DND-41 (cell line): Measurements from ENCODE around the gene PSMC3.
A peak's percentile ranks its signal among the peaks of the same experiment; 100 is the strongest.

Source experiments
- ATAC-seq: fragments of 200-7000 bp; cut with Tn5 transposase; 3 replicates; pipeline ENCODE4 v1.9.1; 2021; ENCODE audit warnings: low read depth; ENCODE audit not compliant: insufficient read depth
- DNase-seq: peaks from one replicate; pipeline ENCODE4 v3.0.0-alpha.2; 2020
- H2AFZ ChIP-seq: 2 replicates; pipeline ENCODE4 v1.6.0; 2012; ENCODE audit warnings: low read depth, low read length
- H3K27ac ChIP-seq: 2 replicates; pipeline ENCODE4 v1.5.1; 2012; ENCODE audit warnings: low read length, inconsistent platforms
- H3K27me3 ChIP-seq: fragments of 200-600 bp; sonication (generic); 2 replicates; pipeline ENCODE4 v1.6.0; 2012; ENCODE audit warnings: low read length, mild to moderate bottlenecking, inconsistent platforms; ENCODE audit not compliant: insufficient read depth, poor library complexity
- H3K36me3 ChIP-seq: 2 replicates; pipeline ENCODE4 v1.5.1; 2012; ENCODE audit warnings: low read length, inconsistent platforms; ENCODE audit not compliant: insufficient read depth
- H3K4me1 ChIP-seq: 2 replicates; pipeline ENCODE4 v1.5.1; 2012; ENCODE audit warnings: mild to moderate bottlenecking, low read length; ENCODE audit not compliant: insufficient read depth
- H3K4me2 ChIP-seq: 2 replicates; pipeline ENCODE4 v1.6.0; 2012; ENCODE audit warnings: mild to moderate bottlenecking, moderate library complexity, low read length, inconsistent platforms; ENCODE audit not compliant: insufficient read depth
- H3K4me3 ChIP-seq, 2 experiments: fragments of 200-600 bp in 1 of 2; shearing (Covaris generic) in 1 of 2; 2 replicates each; pipeline ENCODE4 v1.5.1; 2012 to 2016; ENCODE audit warnings: inconsistent platforms in 2 of 2, low read length in 2 of 2, mild to moderate bottlenecking in 2 of 2, low read depth in 1 of 2, moderate library complexity in 1 of 2
- H3K79me2 ChIP-seq: 2 replicates; pipeline ENCODE4 v1.6.0; 2012; ENCODE audit warnings: low read length, inconsistent platforms; ENCODE audit not compliant: insufficient read depth
- H3K9ac ChIP-seq: 2 replicates; pipeline ENCODE4 v1.6.0; 2012; ENCODE audit warnings: low read depth, mild to moderate bottlenecking, inconsistent platforms, low read length, moderate library complexity
- H3K9me3 ChIP-seq: 2 replicates; pipeline ENCODE4 v1.5.1; 2012; ENCODE audit warnings: low read length, moderate library complexity, mild to moderate bottlenecking, inconsistent platforms; ENCODE audit not compliant: insufficient read depth, severe bottlenecking
- H4K20me1 ChIP-seq: 2 replicates; pipeline ENCODE4 v1.6.0; 2012; ENCODE audit warnings: low read length; ENCODE audit not compliant: insufficient read depth
- CTCF ChIP-seq: IDR thresholded peaks from 2 replicates; pipeline ENCODE4 v1.5.1; 2012; ENCODE audit warnings: borderline replicate concordance, low read length, moderate library complexity, mild to moderate bottlenecking; ENCODE audit not compliant: poor library complexity, severe bottlenecking; ENCODE audit errors: extremely low read depth
- EZH2 ChIP-seq: IDR thresholded peaks from 3 replicates; pipeline ENCODE4 v1.6.1; 2012; ENCODE audit warnings: borderline replicate concordance, low read depth, mild to moderate bottlenecking, moderate library complexity, low read length, inconsistent platforms; ENCODE audit not compliant: severe bottlenecking

PSMC3 gene

DNA sequence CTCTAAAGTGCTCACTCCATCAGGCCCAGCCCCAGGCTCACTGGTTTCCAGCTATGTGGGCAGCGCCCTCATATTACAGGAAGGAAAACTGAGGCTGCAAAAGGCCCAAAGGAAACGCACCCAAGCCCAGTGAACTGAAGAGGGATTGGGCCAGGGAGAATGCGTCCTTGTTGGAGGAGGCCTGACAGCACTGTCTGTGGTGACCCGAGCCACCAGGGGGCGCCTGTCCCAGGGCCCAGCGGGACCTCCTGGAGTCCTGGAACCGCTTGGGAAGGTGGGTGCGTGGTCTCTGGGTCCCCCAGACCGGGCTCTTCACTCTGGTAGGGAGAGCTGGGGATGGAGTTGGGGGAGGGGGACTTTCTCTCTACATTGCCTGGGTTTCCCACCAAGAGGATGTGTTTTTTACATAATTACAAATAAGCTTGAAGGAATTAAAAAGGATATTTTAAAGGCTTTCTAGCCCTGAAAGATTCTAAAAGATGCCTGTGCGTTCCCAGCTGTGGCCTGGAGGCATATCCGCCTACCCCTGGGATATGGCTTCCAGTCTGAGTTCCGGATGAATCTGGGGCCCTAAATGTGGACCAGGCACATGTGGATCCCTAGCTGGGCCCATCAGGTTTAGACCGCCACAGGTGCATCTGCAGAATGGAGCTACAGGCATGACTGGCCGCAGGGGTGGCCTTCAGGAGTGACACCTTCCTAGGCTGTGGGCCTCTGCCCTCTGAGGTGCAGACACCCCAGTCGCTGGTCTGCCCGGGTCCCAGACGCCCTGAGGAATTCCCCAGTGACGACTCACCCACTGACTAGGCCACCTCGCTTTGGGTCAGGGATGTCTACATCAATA lies 52.1 kb downstream of the PSMC3 start:
- TF ChIP-seq CTCF (peak; percentile 96), EZH2 (no peak)
- H3K27me3 ChIP-seq, result no peaks in the 10 kb centered on the region
- H4K20me1 ChIP-seq, result no peaks in the 10 kb centered on the region
- DNase-seq (peak; percentile 79), ATAC-seq (peak; percentile 97)
- no peaks in the 10 kb centered on the region for H3K36me3 ChIP-seq
- no peak overlapping the region for H3K9ac ChIP-seq
- no peaks in the 10 kb centered on the region for H3K79me2 ChIP-seq
- H2AFZ ChIP-seq, result peak overlapping the region; percentile 64
- H3K4me2 ChIP-seq, result no peak overlapping the region
- H3K4me3 ChIP-seq, result no peak overlapping the region
- no peak overlapping the region for H3K27ac ChIP-seq
- no peaks in the 10 kb centered on the region for H3K9me3 ChIP-seq
- H3K4me1 ChIP-seq, result no peaks in the 10 kb centered on the region

DNA sequence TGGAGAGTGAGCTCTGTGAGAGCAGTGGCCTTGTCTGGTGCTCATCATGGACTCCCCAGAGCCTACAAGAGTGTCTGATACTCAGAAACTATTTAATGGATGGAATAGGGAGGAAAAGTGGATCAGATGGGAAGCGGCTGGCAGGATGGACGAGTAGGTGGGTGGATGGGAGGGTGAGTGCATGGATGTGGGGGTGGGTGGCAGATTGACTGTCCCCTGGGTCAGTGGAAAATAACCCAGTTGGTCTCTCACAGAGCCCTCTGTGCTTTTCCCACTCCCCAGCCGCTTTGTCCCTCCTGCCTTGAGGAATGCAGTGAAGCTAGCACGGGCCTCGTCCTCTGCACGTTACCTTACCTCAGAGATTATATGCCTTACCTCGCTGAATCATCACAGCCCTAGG lies 53.8 kb downstream of the PSMC3 start:
- H4K20me1 ChIP-seq, result no peaks in the 10 kb centered on the region
- no peaks in the 10 kb centered on the region for H3K79me2 ChIP-seq
- H3K4me3 ChIP-seq, result no peak overlapping the region
- ATAC-seq (no peak), DNase-seq (no peak)
- H3K9me3 ChIP-seq, result no peaks in the 10 kb centered on the region
- no peak overlapping the region for H3K4me2 ChIP-seq
- no peaks in the 10 kb centered on the region for H3K4me1 ChIP-seq
- H3K9ac ChIP-seq, result no peak overlapping the region
- no peaks in the 10 kb centered on the region for H3K36me3 ChIP-seq
- no peaks in the 10 kb centered on the region for H3K27me3 ChIP-seq
- no peak for TF ChIP-seq CTCF
- TF ChIP-seq EZH2, result no peak
- no peak overlapping the region for H2AFZ ChIP-seq
- no peak overlapping the region for H3K27ac ChIP-seq

GRCh38 chr11:47369676-47370075 lies 56.6 kb downstream of the PSMC3 start:
- no peak for ATAC-seq

More at GRCh38 chr11:47369676-47370075, 56.6 kb downstream of the PSMC3 start:
- Histone ChIP-seq H3K4me2 (no peak overlapping the region), H3K36me3 (no peaks in the 10 kb centered on the region), H3K9ac (no peak overlapping the region), H4K20me1 (no peaks in the 10 kb centered on the region), H3K27ac (no peak overlapping the region), H3K4me3 (no peak overlapping the region), H3K27me3 (no peaks in the 10 kb centered on the region), H2AFZ (no peak overlapping the region), H3K9me3 (no peaks in the 10 kb centered on the region), H3K79me2 (no peaks in the 10 kb centered on the region), H3K4me1 (no peaks in the 10 kb centered on the region)
- TF ChIP-seq CTCF, result no peak
- no peak for TF ChIP-seq EZH2
- no peak for DNase-seq
